ENCODE measurements around the gene GRM8. TPM values are rescaled to one million over a fixed set of nuclear protein-coding genes. Genes with fewer than 3 reads are reported as not detected.

GRM8 gene
- total RNA-seq, 2 experiments from 2014 or later, result not detected

DNA sequence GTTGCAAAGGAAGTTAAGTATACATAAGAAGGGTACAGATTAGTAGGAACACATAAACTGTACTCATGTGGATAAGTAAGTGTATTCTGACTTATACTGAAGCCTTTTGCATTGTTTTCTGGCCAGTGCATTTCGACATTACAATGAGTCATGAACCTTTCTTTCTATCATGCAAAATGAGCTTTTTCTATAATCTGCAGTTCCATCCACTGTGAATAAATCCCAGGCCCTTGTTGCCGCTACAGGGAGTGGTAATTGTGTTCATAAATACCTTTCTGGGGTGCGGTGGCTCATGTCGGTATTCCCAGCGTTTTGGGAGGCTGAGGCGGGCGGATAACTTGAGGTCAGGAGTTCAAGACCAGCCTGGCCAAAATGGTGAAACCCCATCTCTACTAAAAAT lies 858.3 kb downstream of the GRM8 start:
- no peak for DNase-seq
- H3K27me3 Mint-ChIP-seq (ENCODE audit: low read depth), result no peaks in the 10 kb centered on the region
- no peak overlapping the region for H3K27ac Mint-ChIP-seq
- CTCF ChIA-PET, result no interaction called here
- no peaks in the 10 kb centered on the region for H3K4me1 Mint-ChIP-seq (ENCODE audit: low read depth)
- no peaks in the 10 kb centered on the region for H3K36me3 Mint-ChIP-seq (ENCODE audit: low read depth)
- intact Hi-C loops (cut with micrococcal nuclease), result no loop called here
- peaks cover 15% of the 10 kb centered on the region for H3K9me3 Mint-ChIP-seq
- no peak overlapping the region for H3K4me3 Mint-ChIP-seq

Small RNAs within 50 kb of the gene (microRNA-seq; reads per million reads assigned to microRNA genes)
- gene MIR592 (ENCODE audit: borderline microRNAs expressed, borderline replicate concordance), result not detected

Other genes starting within 250 kb of the GRM8 start
- gene ZNF800, start 139.8 kb upstream of the GRM8 start, total RNA-seq, result 10 to 100 TPM; 18.2 to 19.5 TPM